Ishikawa (cell line): ENCODE data around the gene SV2C.

Source experiments
- CREB1 ChIP-seq: IDR thresholded peaks from 2 replicates; pipeline ENCODE4 v1.6.1; 2012; ENCODE audit warnings: low read depth
- TAF1 ChIP-seq: IDR thresholded peaks from 2 replicates; pipeline ENCODE4 v1.6.1; 2012; ENCODE audit warnings: low read depth, mild to moderate bottlenecking
- YY1 ChIP-seq: IDR thresholded peaks from 2 replicates; pipeline ENCODE4 v1.6.1; 2012; ENCODE audit warnings: low read depth
- TF ChIP-seq, protein P1 (sequence below): IDR thresholded peaks from 2 replicates; pipeline ENCODE4 v1.6.1; 2012; ENCODE audit warnings: low read depth, mild to moderate bottlenecking
- TF ChIP-seq, protein P2 (sequence below): IDR thresholded peaks from 2 replicates; pipeline ENCODE4 v1.6.1; 2012

DNA sequence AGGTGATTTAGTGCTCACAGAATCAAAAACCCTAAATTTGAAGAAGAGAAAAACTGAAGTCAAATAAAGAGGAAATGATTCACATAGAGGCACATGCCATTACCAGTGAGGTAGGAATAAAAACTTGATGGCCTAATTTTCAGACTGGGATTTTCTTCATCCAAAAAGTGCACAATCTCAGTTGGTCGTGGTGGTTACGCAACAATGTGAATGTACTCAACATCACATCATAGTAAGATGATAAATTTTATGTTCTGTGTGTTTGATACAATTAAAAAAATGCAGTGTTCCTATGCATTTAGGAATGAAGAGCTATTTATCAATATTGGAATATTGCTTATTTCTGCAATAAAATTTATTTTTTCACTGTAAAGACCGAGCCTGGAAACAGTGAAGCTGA is 60.7 kb downstream of the SV2C start:
- TF ChIP-seq, protein P1, sequence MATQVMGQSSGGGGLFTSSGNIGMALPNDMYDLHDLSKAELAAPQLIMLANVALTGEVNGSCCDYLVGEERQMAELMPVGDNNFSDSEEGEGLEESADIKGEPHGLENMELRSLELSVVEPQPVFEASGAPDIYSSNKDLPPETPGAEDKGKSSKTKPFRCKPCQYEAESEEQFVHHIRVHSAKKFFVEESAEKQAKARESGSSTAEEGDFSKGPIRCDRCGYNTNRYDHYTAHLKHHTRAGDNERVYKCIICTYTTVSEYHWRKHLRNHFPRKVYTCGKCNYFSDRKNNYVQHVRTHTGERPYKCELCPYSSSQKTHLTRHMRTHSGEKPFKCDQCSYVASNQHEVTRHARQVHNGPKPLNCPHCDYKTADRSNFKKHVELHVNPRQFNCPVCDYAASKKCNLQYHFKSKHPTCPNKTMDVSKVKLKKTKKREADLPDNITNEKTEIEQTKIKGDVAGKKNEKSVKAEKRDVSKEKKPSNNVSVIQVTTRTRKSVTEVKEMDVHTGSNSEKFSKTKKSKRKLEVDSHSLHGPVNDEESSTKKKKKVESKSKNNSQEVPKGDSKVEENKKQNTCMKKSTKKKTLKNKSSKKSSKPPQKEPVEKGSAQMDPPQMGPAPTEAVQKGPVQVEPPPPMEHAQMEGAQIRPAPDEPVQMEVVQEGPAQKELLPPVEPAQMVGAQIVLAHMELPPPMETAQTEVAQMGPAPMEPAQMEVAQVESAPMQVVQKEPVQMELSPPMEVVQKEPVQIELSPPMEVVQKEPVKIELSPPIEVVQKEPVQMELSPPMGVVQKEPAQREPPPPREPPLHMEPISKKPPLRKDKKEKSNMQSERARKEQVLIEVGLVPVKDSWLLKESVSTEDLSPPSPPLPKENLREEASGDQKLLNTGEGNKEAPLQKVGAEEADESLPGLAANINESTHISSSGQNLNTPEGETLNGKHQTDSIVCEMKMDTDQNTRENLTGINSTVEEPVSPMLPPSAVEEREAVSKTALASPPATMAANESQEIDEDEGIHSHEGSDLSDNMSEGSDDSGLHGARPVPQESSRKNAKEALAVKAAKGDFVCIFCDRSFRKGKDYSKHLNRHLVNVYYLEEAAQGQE, result no peak
- TF ChIP-seq YY1 (no peak), CREB1 (no peak), TAF1 (no peak)
- TF ChIP-seq, protein P2, sequence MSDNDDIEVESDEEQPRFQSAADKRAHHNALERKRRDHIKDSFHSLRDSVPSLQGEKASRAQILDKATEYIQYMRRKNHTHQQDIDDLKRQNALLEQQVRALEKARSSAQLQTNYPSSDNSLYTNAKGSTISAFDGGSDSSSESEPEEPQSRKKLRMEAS, result no peak
